Endothelial cell of umbilical vein (primary cell): ENCODE results near the gene ROCK2. TPM values are rescaled to one million over a fixed set of nuclear protein-coding genes. Genes with fewer than 3 reads are reported as not detected.

ENCODE experiments used
- BruUV-seq: library from RNA; stranded (reverse); fragments of 400-500 nt; replicated peaks from 2 replicates; lab custom pipeline; 2021; lab: Mats Ljungman, UMichigan
- CTCF ChIA-PET: fragments of 300-600, 350-600 bp; sonication (Branson Sonifier 250); formaldehyde crosslinking; loops from one replicate; lab custom pipeline; 2021; ENCODE audit warnings: antibody characterized with exemption, inconsistent platforms; lab: Charles Lee
- POLR2A ChIA-PET: fragments of 300-600, 350-600 bp; sonication (Branson Sonifier 250); formaldehyde crosslinking; loops from one replicate; lab custom pipeline; 2021; ENCODE audit warnings: antibody characterized with exemption, inconsistent platforms; lab: Charles Lee
- DNase-seq: peaks from one replicate; pipeline ENCODE4 v3.0.0-alpha.2; 2011; ENCODE audit warnings: low read depth, low spot score
- FAIRE-seq: peaks from 2 replicates; lab custom pipeline; 2011; peaks lifted over from hg19 to GRCh38; lab: Jason Lieb, UNC
- H2AFZ ChIP-seq: 2 replicates; pipeline ENCODE4 v1.6.0; 2012; ENCODE audit warnings: low read depth, low read length, control low read depth, inconsistent platforms
- H3K27ac ChIP-seq: 2 replicates; pipeline ENCODE4 v1.5.1; 2011; ENCODE audit warnings: low read depth, mild to moderate bottlenecking, control low read depth, low read length, moderate library complexity; ENCODE audit not compliant: insufficient read depth
- H3K27me3 ChIP-seq, 2 experiments: 2 replicates each; pipeline versions ENCODE4 v1.6.0 to v1.6.1; 2011; ENCODE audit warnings: low read length in 2 of 2, mixed read lengths in 1 of 2; ENCODE audit not compliant: control insufficient read depth in 2 of 2, insufficient read depth in 2 of 2
- H3K36me3 ChIP-seq, 2 experiments: 2 replicates in 1 of 2; 3 replicates in 1 of 2; pipeline ENCODE4 v1.5.1; 2011; ENCODE audit warnings: low read length in 2 of 2, mild to moderate bottlenecking in 1 of 2, moderate library complexity in 1 of 2; ENCODE audit not compliant: control insufficient read depth in 2 of 2, insufficient read depth in 2 of 2; ENCODE audit errors: extremely low read depth in 1 of 2
- H3K4me1 ChIP-seq: 3 replicates; pipeline ENCODE4 v1.5.1; 2011; ENCODE audit warnings: mild to moderate bottlenecking, low read length; ENCODE audit not compliant: control insufficient read depth, insufficient read depth; ENCODE audit errors: extremely low read depth
- H3K4me2 ChIP-seq: 2 replicates; pipeline ENCODE4 v1.6.1; 2011; ENCODE audit warnings: low read length, control low read depth, mixed read lengths; ENCODE audit not compliant: insufficient read depth
- H3K4me3 ChIP-seq, 3 experiments: fragments of 200-600 bp in 1 of 3; sonication (generic), shearing (Covaris generic) in 1 of 3; replicated peaks in 1 of 3; 2 replicates each; pipeline ENCODE4 v1.5.1; 2011 to 2016; ENCODE audit warnings: control low read depth in 3 of 3, low read length in 3 of 3, mild to moderate bottlenecking in 2 of 3, inconsistent platforms in 1 of 3, low read depth in 1 of 3, moderate library complexity in 1 of 3; ENCODE audit not compliant: insufficient read depth in 1 of 3
- H3K79me2 ChIP-seq: 2 replicates; pipeline ENCODE4 v1.6.0; 2012; ENCODE audit warnings: low read length, inconsistent platforms; ENCODE audit not compliant: control insufficient read depth, insufficient read depth
- H3K9ac ChIP-seq: replicated peaks from 2 replicates; pipeline ENCODE3; 2011; ENCODE audit warnings: low read length, control low read depth; ENCODE audit not compliant: insufficient read depth; ENCODE audit errors: extremely low read depth
- H3K9me1 ChIP-seq: replicated peaks from 3 replicates; pipeline ENCODE4 v1.6.0; 2011; ENCODE audit warnings: mild to moderate bottlenecking, low read length; ENCODE audit not compliant: control insufficient read depth, insufficient read depth; ENCODE audit errors: extremely low read depth
- H3K9me3 ChIP-seq: replicated peaks from 2 replicates; pipeline ENCODE4 v1.5.1; 2012; ENCODE audit warnings: low read length, inconsistent platforms; ENCODE audit not compliant: control insufficient read depth, insufficient read depth
- H4K20me1 ChIP-seq: replicated peaks from 2 replicates; pipeline ENCODE3; 2011; ENCODE audit warnings: mild to moderate bottlenecking, low read length; ENCODE audit not compliant: control insufficient read depth, insufficient read depth; ENCODE audit errors: extremely low read depth
- EZH2 ChIP-seq: IDR thresholded peaks from 2 replicates; pipeline ENCODE4 v1.6.1; 2012; ENCODE audit warnings: borderline replicate concordance, low read depth, mild to moderate bottlenecking, moderate library complexity, low read length, inconsistent platforms; ENCODE audit not compliant: severe bottlenecking
- FOS ChIP-seq: IDR thresholded peaks from 2 replicates; pipeline ENCODE4 v1.6.1; 2011; ENCODE audit warnings: mild to moderate bottlenecking, low read length, moderate library complexity, borderline replicate concordance; ENCODE audit not compliant: insufficient read depth
- GATA2 ChIP-seq: IDR thresholded peaks from 2 replicates; pipeline ENCODE4 v1.7.0; 2011; ENCODE audit warnings: low read depth, mild to moderate bottlenecking, moderate library complexity, mixed read lengths, low read length; ENCODE audit not compliant: insufficient read length, insufficient read depth
- JUN ChIP-seq: IDR thresholded peaks from 2 replicates; pipeline ENCODE4 v1.6.1; 2011; ENCODE audit warnings: borderline replicate concordance, low read depth; ENCODE audit not compliant: insufficient read length, insufficient read depth
- MYC ChIP-seq: IDR thresholded peaks from one replicate; pipeline ENCODE4 v1.6.1; 2011; ENCODE audit warnings: mild to moderate bottlenecking, low read depth, low read length
- POLR2A ChIP-seq: IDR thresholded peaks from 2 replicates; pipeline ENCODE4 v1.6.1; 2012; ENCODE audit warnings: low read depth, mild to moderate bottlenecking, control low read depth, low read length
- dilution Hi-C: fragments of 300-500 bp; cut with MboI; formaldehyde crosslinking; loops from one replicate; pipeline ENCODE4 v1.15.0; 2019; ENCODE audit warnings: low sequenced_read_pairs; ENCODE audit not compliant: extremely low pct_ligation_motif_present
- intact Hi-C: fragments of 100-400 bp; cut with micrococcal nuclease; formaldehyde crosslinking; loops from one replicate; pipeline ENCODE4 v1.10.0; 2022
- polyA plus RNA-seq, 4 experiments: library from polyadenylated mRNA; depleted of rRNA in 3 of 4; stranded (reverse) in 3 of 4; unstranded in 1 of 4; fragments of >200 nt; gene quantifications; 2 replicates each; pipeline versions ENCODE4 v1.2.1 to v1.2.3, GENCODE V29; 2011 to 2012; ENCODE audit warnings: missing spikeins in 1 of 4
- total RNA-seq: library from RNA; stranded (reverse); gene quantifications from 2 replicates; pipeline ENCODE4 v1.2.3, GENCODE V29; 2021

Gene ROCK2
- total and polyA plus RNA-seq, 2 donors (not counting 3 experiments of a cell fraction or from before 2014, with no cell fraction given) = 5.2 to 56.5 TPM

DNA sequence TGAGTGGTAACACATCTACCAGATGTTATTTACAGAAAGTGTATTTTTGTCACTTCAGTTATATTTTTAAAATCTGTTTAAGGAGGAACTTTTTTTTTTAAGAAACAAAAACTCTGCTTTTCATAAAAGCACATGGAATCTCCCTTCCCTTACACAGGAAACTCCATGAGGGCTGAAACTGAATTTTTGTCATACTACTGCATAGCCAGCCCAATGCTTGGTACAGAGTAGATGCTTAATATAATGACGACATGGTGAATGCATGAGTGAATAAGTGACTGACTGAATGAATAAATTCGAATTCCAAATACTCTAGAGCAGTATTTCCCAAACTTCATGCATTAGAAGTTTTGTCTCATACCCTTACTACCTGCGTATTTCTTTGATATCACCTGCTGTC lies 86.5 kb downstream of the ROCK2 start:
- no peak overlapping the region for H3K9ac ChIP-seq
- H3K9me1 ChIP-seq = no peaks in the 10 kb centered on the region
- peaks cover 30% of the 10 kb centered on the region for H3K79me2 ChIP-seq
- H2AFZ ChIP-seq = no peak overlapping the region
- intact Hi-C loops (no loop called here), dilution Hi-C loops (no loop called here)
- ChIA-PET POLR2A (no interaction called here), CTCF (no interaction called here)
- H3K9me3 ChIP-seq = no peaks in the 10 kb centered on the region
- H3K27me3 ChIP-seq = no peaks in the 10 kb centered on the region
- peaks cover 2% of the 10 kb centered on the region for H4K20me1 ChIP-seq
- H3K4me3 ChIP-seq = no peak overlapping the region
- H3K36me3 ChIP-seq = peaks cover 0 to 2% of the 10 kb centered on the region in 2 experiments
- DNase-seq = no peak
- no peak overlapping the region for H3K4me2 ChIP-seq
- BruUV-seq = no TSS peak
- no peaks in the 10 kb centered on the region for H3K4me1 ChIP-seq
- H3K27ac ChIP-seq = no peak overlapping the region
- FAIRE-seq = no peak
- no peak for TF ChIP-seq FOS
- TF ChIP-seq GATA2 = no peak
- no peak for TF ChIP-seq EZH2
- no peak for TF ChIP-seq JUN
- no peak for TF ChIP-seq MYC

DNA sequence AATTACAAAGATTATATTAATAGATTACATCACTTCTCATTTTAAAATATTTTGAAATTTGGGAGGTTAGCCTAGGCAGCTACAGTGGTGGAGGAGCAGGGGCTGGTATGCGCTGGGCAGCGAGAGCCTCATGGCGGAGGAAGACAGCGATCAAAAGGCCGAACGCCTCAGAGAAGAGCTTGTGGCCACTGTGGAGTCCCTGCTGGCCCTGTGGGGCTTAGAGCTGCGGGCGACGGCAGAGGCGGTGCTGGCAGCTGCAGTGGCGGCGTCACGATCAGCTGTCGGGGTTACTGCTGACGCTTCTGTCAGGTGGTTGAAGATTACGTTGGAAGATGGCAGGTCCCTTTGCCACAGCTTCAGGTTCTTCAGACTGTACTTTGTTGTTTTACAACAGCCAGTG lies 87.4 kb downstream of the ROCK2 start:
- peaks cover 2% of the 10 kb centered on the region for H4K20me1 ChIP-seq
- no peaks in the 10 kb centered on the region for H3K9me1 ChIP-seq
- BruUV-seq = no TSS peak
- no peak overlapping the region for H3K4me2 ChIP-seq
- no peak overlapping the region for H3K9ac ChIP-seq
- no peak for FAIRE-seq
- TF ChIP-seq JUN (no peak), POLR2A (no peak), EZH2 (no peak), FOS (no peak)
- H3K36me3 ChIP-seq = peaks cover 0 to 2% of the 10 kb centered on the region in 2 experiments
- no peak overlapping the region for H2AFZ ChIP-seq
- DNase-seq = no peak
- no peaks in the 10 kb centered on the region for H3K4me1 ChIP-seq
- H3K79me2 ChIP-seq = peaks cover 35% of the 10 kb centered on the region
- dilution Hi-C loops (no loop called here), intact Hi-C loops (no loop called here)
- ChIA-PET POLR2A (interaction anchor here (0.9 kb wide), 1 partner anchor 22 kb away, joined by 3 read pairs; no protein-coding TSS in a partner anchor), CTCF (no interaction called here)
- no peaks in the 10 kb centered on the region for H3K27me3 ChIP-seq
- H3K9me3 ChIP-seq = no peaks in the 10 kb centered on the region
- H3K27ac ChIP-seq = no peak overlapping the region
- no peak overlapping the region for H3K4me3 ChIP-seq
